HL-60 (cell line): ENCODE results near the gene COL28A1.

ENCODE experiments used
- GABPA ChIP-seq: IDR thresholded peaks from 2 replicates; pipeline ENCODE4 v1.6.1; 2012; ENCODE audit warnings: low read depth
- POLR2AphosphoS5 ChIP-seq: IDR thresholded peaks from 2 replicates; pipeline ENCODE4 v1.6.1; 2012; ENCODE audit warnings: low read depth
- REST ChIP-seq: IDR thresholded peaks from 2 replicates; pipeline ENCODE4 v1.6.1; 2012; ENCODE audit warnings: low read depth; ENCODE audit not compliant: insufficient replicate concordance
- SPI1 ChIP-seq: IDR thresholded peaks from 2 replicates; pipeline ENCODE4 v1.6.1; 2012; ENCODE audit warnings: low read depth, mild to moderate bottlenecking, borderline replicate concordance
- TF ChIP-seq, protein P1 (sequence below): IDR thresholded peaks from one replicate; pipeline ENCODE4 v1.5.1; 2011; ENCODE audit warnings: low read length, control low read depth, inconsistent platforms; ENCODE audit not compliant: insufficient read depth

DNA sequence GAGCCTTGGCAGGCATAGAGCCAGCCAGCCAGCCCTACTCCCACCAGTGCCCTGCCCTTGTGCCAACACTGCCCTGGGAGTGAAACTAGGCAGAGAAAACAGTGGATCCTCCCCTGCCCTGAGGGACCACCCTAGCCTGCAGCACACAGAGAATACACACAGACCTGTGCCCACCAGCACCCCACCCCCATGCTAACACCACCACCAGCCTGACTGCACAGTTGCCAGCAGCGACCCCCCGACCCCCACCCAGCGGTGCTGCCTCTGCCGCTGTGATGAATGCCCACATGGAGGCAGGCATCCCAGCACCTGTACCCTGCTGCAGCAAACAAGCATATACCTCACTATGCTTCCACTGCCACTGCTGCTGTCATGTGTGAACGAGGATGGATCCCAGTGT lies 21.6 kb upstream of the COL28A1 start:
- TF ChIP-seq POLR2AphosphoS5 (no peak), GABPA (no peak), REST (no peak), SPI1 (no peak)
- TF ChIP-seq, protein P1, sequence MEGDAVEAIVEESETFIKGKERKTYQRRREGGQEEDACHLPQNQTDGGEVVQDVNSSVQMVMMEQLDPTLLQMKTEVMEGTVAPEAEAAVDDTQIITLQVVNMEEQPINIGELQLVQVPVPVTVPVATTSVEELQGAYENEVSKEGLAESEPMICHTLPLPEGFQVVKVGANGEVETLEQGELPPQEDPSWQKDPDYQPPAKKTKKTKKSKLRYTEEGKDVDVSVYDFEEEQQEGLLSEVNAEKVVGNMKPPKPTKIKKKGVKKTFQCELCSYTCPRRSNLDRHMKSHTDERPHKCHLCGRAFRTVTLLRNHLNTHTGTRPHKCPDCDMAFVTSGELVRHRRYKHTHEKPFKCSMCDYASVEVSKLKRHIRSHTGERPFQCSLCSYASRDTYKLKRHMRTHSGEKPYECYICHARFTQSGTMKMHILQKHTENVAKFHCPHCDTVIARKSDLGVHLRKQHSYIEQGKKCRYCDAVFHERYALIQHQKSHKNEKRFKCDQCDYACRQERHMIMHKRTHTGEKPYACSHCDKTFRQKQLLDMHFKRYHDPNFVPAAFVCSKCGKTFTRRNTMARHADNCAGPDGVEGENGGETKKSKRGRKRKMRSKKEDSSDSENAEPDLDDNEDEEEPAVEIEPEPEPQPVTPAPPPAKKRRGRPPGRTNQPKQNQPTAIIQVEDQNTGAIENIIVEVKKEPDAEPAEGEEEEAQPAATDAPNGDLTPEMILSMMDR = no peak
